ENCODE results near the gene PHLDA1.
A peak's percentile ranks its signal among the peaks of the same experiment; 100 is the strongest.

GRCh38 chr12:76020731-76021672 is 10.6 kb downstream of the PHLDA1 start:
- no peak for TF ChIP-seq CTCF (IDR thresholded peaks at IDR 0.05 in 8 of 11, conservative IDR thresholded peaks at IDR 0.05 in 3 of 11)
- peak in 1 of 3 donors; percentile 13 for TF ChIP-seq POLR2AphosphoS5 (IDR thresholded peaks at IDR 0.05)
